ENCODE results near the gene DCTN5.

- no peak for TF ChIP-seq IRF1 (CRISPR knock-in tag; IDR thresholded peaks at IDR 0.05; ENCODE audit: low read depth)
- TF ChIP-seq NR3C1 (CRISPR knock-in tag; IDR thresholded peaks at IDR 0.05): no peak
- no peak for TF ChIP-seq CTCF (CRISPR knock-in tag; IDR thresholded peaks at IDR 0.05)
Measured at GRCh38 chr16:23667355-23667659, 26.0 kb downstream of the DCTN5 start.
